ENCODE measurements around the gene AADAC.

GRCh38 chr3:151811474-151811873, 2.4 kb upstream of the AADAC start:
- no peak for TF ChIP-seq EZH2 (IDR thresholded peaks at IDR 0.05; ENCODE audit: borderline replicate concordance, low read depth, low read length, severe bottlenecking)
- no peak for TF ChIP-seq CTCF (IDR thresholded peaks at IDR 0.05; ENCODE audit: borderline replicate concordance, extremely low read depth, low read length, poor library complexity, severe bottlenecking)

Measured in DND-41 (cell line).